ENCODE results near the gene FOXA3.

DNA sequence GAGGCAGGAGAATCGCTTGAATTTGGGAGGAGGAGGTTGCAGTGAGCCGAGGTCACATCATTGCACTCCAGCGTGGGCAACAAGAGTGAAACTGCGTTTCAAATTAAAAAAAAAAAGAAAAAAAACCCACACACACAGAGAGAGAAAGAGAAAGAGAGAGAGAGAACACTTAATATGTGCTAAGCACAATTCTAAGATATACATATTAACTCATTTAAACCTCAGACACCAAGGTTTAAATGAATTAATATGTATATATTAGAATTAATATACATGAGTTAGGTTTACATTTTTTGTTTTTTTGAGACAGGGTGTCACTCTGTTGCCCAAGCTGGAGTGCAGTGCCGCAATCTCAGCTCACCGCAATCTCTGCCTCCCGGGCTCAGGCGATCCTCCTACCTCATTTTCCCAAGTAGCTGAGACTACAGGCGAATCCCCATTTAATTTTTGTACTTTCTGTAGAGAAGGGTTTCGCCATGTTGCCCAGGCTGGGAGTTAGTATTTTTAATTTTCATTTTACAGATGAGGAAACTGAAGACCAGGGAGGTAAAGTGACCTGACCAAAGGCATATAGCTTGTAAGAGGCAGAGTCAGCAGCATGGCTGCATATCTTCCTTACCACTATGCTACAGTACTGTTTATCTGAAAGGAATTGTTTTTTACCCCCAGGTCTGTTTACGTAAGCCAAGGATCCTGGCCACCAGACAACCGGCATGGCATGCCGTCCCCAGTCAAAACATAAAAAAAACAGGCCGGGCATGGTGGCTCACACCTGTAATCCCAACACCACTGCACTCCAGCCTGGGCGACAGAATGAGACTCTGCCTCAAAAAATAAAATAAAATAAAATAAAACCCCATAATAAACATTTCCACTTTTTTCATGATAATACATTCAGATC is 3.5 kb upstream of the FOXA3 start:
- TF ChIP-seq, protein P1, sequence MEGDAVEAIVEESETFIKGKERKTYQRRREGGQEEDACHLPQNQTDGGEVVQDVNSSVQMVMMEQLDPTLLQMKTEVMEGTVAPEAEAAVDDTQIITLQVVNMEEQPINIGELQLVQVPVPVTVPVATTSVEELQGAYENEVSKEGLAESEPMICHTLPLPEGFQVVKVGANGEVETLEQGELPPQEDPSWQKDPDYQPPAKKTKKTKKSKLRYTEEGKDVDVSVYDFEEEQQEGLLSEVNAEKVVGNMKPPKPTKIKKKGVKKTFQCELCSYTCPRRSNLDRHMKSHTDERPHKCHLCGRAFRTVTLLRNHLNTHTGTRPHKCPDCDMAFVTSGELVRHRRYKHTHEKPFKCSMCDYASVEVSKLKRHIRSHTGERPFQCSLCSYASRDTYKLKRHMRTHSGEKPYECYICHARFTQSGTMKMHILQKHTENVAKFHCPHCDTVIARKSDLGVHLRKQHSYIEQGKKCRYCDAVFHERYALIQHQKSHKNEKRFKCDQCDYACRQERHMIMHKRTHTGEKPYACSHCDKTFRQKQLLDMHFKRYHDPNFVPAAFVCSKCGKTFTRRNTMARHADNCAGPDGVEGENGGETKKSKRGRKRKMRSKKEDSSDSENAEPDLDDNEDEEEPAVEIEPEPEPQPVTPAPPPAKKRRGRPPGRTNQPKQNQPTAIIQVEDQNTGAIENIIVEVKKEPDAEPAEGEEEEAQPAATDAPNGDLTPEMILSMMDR (IDR thresholded peaks at IDR 0.05; ENCODE audit: insufficient read depth, low read length, poor library complexity, severe bottlenecking): no peak
- no peak for TF ChIP-seq EZH2phosphoT487 (conservative IDR thresholded peaks at IDR 0.05; ENCODE audit: low read length)
